ENCODE measurements around the gene KCNJ4. TPM values are rescaled to one million over a fixed set of nuclear protein-coding genes. Genes with fewer than 3 reads are reported as not detected.

KCNJ4 gene
- total and polyA plus RNA-seq, 10 of the 15 experiments (the other 5 are each of a cell fraction or from before 2014, with no cell fraction given), result not detected

GRCh38 chr22:38402204-38402603 lies 52.8 kb downstream of the KCNJ4 start:
- RAD21 ChIA-PET (ENCODE audit: unreplicated experiment), result no interaction called here
- CTCF ChIA-PET, result interaction anchor here (0.8 kb wide), 1 partner anchor 50 kb away, joined by 3 read pairs; no protein-coding TSS in a partner anchor
- SMC1A ChIA-PET (ENCODE audit: uncharacterized antibody, unreplicated experiment), result interaction anchor here (0.6 to 1.5 kb wide), 2 partner anchors 87 to 89 kb away, joined by 3 to 4 read pairs; no protein-coding TSS in a partner anchor

More at GRCh38 chr22:38402204-38402603, 52.8 kb downstream of the KCNJ4 start:
- DNase-seq (ENCODE audit: low read depth, low spot score) (no peak), ATAC-seq (no peak), FAIRE-seq (no peak)
- Histone ChIP-seq H3K4me2 (ENCODE audit: control insufficient read depth, insufficient read depth) (no peak overlapping the region), H3K4me1 (ENCODE audit: control insufficient read depth, insufficient read depth, low read length) (no peaks in the 10 kb centered on the region), H3K4me3 (no peak overlapping the region), H2AFZ (ENCODE audit: control insufficient read depth, low read depth, low read length) (no peak overlapping the region), H3K27me3 (replicated peaks in 1 of 2; ENCODE audit: control insufficient read depth in 2 of 2, insufficient read depth in 2 of 2, low read length in 1 of 2) (no peaks in the 10 kb centered on the region; a peak in 1 of 4 replicates), H3K27ac (ENCODE audit: control insufficient read depth, insufficient read depth) (no peak overlapping the region), H4K20me1 (ENCODE audit: control insufficient read depth, insufficient read depth) (no peaks in the 10 kb centered on the region), H3K9ac (ENCODE audit: control insufficient read depth, insufficient read depth, low read length) (no peak overlapping the region), H3K36me3 (ENCODE audit: control insufficient read depth in 2 of 2, insufficient read depth in 2 of 2, low read length in 1 of 2) (no peaks in the 10 kb centered on the region), H3K79me2 (ENCODE audit: control insufficient read depth, insufficient read depth, low read length) (peaks cover 13% of the 10 kb centered on the region), H3K9me3 (replicated peaks; ENCODE audit: control insufficient read depth, insufficient read depth, low read length) (no peaks in the 10 kb centered on the region)
- 66% methylated on average over 11 of the region's 12 CpGs for WGBS (ENCODE audit: insufficient coverage, insufficient replicate concordance, low lambda C conversion rate, missing lambda C conversion rate)
- BruUV-seq (replicated peaks), result no TSS peak
- TF ChIP-seq EZH2 (IDR thresholded peaks at IDR 0.05; ENCODE audit: borderline replicate concordance, control insufficient read depth, low read depth, low read length), result no peak
- no peak for TF ChIP-seq RAD51 (IDR thresholded peaks at IDR 0.05)
- TF ChIP-seq NFYB (IDR thresholded peaks at IDR 0.05; ENCODE audit: insufficient read depth, low read depth, low read length), result no peak
- no peak for TF ChIP-seq E2F8 (IDR thresholded peaks at IDR 0.05; ENCODE audit: low read depth, partially characterized antibody)
- TF ChIP-seq RCOR1 (conservative IDR thresholded peaks at IDR 0.05; ENCODE audit: low read depth, low read length), result no peak
- TF ChIP-seq ZNF24 (IDR thresholded peaks at IDR 0.05), result no peak
- TF ChIP-seq BMI1 (IDR thresholded peaks at IDR 0.05; ENCODE audit: borderline replicate concordance), result no peak
- in situ Hi-C loops (cut with MboI), result no loop called here
- POLR2A ChIA-PET, result interaction anchor here (0.8 kb wide), 1 partner anchor 118 kb away, joined by 6 read pairs; no protein-coding TSS in a partner anchor
- intact Hi-C loops (cut with micrococcal nuclease; ENCODE audit: unreplicated experiment), result no loop called here
